ES-I3 (cell line): Measurements from ENCODE around the gene PLCD1.
"Not testable (repeated sequence)": the region's sequence is repeated elsewhere in the genome, so short reads cannot be mapped to it uniquely, and the experiment has no call there.

Experiments
- H3K36me3 ChIP-seq: 2 replicates; pipeline ENCODE4 v1.6.1; 2013; ENCODE audit warnings: mild to moderate bottlenecking, low read length, control low read depth, moderate library complexity; ENCODE audit not compliant: insufficient read depth
- H3K4me1 ChIP-seq: 2 replicates; pipeline ENCODE4 v1.6.1; 2013; ENCODE audit warnings: mild to moderate bottlenecking, control low read depth, low read length; ENCODE audit not compliant: insufficient read depth
- H3K9ac ChIP-seq: 2 replicates; pipeline ENCODE4 v1.6.1; 2013; ENCODE audit warnings: low read depth, mild to moderate bottlenecking, low read length, moderate library complexity
- H3K9me3 ChIP-seq: 2 replicates; pipeline ENCODE4 v1.6.1; 2013; ENCODE audit warnings: mild to moderate bottlenecking, low read length, moderate library complexity; ENCODE audit not compliant: control insufficient read depth, insufficient read depth

The PLCD1 gene

DNA sequence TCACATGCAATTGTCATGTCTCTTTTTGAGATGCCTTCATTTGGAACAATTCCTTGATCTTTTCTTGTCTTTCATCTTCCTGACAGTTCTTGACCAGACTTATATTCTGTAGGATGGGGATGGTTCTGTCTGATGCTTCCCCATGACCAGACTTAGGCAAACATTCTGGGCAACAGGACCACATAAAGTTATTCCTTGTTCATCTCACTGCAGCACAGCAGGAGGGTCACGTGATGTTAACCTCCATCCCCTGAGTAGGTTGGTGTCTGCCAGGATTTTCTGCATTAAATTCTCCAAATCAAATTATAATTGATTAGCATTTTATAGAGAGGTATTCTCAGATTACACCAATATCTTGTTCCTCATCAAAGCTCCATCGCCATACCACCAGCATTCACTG is 17.4 kb upstream of the PLCD1 start:
- no peaks in the 10 kb centered on the region for H3K4me1 ChIP-seq
- H3K36me3 ChIP-seq, result no peaks in the 10 kb centered on the region

DNA sequence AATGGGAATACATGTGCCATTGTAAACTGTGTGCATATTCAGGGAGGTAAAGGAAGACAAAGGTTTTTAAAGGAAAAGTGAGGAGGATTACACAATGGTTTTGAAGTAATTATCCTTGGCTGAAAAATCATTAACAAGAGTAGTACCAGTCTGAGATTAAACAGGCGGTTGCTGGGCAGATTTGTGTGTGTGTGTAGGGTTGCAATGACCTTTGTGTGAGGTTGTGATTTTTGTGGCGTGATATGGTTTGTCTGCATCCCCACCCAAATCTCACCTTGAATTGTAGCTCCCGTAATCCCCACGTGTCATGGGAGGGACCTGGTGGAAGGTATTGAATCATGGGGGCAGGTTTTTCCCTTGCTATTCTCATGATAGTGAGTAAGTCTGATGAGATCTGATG is 16.6 kb upstream of the PLCD1 start:
- H3K9ac ChIP-seq, result no peak overlapping the region
- no peaks in the 10 kb centered on the region for H3K36me3 ChIP-seq
- no peaks in the 10 kb centered on the region for H3K9me3 ChIP-seq
- no peaks in the 10 kb centered on the region for H3K4me1 ChIP-seq

More for the DNA sequence above, 17.4 kb upstream of the PLCD1 start:
- Histone ChIP-seq H3K9ac (no peak overlapping the region), H3K9me3 (no peaks in the 10 kb centered on the region; the same call in 1 of the 2 replicates)

DNA sequence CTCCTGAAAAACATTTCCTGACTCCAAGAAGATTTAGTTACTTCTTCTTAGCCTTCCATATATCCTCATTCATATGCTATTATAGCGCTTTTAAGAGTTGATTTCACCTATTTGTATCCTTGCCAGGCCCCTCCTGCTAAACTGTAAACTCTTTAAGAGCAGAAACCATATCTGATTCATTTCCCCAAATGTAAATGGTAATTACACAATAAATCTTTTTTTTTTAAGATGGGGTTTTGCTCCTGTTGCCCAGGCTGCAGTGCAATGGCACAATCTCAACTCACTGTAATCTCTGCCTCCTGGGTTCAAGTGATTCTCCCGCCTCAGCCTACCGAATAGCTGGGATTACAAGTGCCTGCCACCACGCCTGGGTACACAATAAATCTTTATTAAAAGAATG is 14.0 kb upstream of the PLCD1 start:
- no peak overlapping the region for H3K9ac ChIP-seq
- peaks cover 4% of the 10 kb centered on the region; the same call in 1 of the 2 replicates for H3K4me1 ChIP-seq
- H3K36me3 ChIP-seq, result no peaks in the 10 kb centered on the region
- no peaks in the 10 kb centered on the region for H3K9me3 ChIP-seq

DNA sequence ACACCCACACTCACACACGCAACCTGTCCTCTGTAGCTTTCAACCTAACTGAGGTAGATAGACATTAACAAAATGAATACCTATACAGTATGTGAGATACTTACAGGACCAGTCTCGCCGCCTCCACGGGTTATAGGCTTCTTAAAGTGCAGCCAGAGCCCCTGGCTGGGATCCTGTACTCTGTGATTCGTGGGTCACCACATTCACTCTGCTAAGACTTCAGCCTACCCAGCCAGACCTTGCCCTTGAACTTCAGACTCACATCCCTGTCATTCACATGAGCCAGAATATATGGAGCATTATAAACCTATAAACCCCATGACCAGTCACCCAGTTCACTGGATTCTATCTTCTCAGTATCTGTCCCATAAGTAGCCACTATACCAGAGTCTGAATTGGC is 11.0 kb upstream of the PLCD1 start:
- no peak overlapping the region for H3K9ac ChIP-seq
- H3K4me1 ChIP-seq, result peaks cover 13% of the 10 kb centered on the region
- no peaks in the 10 kb centered on the region for H3K9me3 ChIP-seq
- no peaks in the 10 kb centered on the region for H3K36me3 ChIP-seq

DNA sequence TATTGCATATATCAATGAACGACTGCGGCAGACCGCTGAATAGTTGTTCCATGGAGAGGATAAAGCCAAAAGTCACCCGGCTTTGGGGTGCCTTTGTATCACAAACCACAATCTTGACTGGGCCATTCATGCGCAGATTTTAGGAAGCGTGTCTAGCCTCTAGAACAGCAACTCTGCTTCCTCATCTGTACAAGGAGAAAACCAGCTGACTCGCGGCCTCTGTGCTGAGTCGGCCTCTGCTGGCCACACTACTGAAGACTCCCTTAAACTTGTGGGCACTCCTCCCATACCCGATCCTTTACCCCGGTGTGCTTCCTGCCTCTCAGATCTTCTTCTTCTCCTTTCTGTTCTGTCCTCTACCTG is 10.4 kb upstream of the PLCD1 start:
- no peaks in the 10 kb centered on the region for H3K9me3 ChIP-seq
- H3K36me3 ChIP-seq, result no peaks in the 10 kb centered on the region
- peaks cover 13% of the 10 kb centered on the region for H3K4me1 ChIP-seq
- peak overlapping the region; percentile 44; the same call in 1 of the 2 replicates for H3K9ac ChIP-seq

DNA sequence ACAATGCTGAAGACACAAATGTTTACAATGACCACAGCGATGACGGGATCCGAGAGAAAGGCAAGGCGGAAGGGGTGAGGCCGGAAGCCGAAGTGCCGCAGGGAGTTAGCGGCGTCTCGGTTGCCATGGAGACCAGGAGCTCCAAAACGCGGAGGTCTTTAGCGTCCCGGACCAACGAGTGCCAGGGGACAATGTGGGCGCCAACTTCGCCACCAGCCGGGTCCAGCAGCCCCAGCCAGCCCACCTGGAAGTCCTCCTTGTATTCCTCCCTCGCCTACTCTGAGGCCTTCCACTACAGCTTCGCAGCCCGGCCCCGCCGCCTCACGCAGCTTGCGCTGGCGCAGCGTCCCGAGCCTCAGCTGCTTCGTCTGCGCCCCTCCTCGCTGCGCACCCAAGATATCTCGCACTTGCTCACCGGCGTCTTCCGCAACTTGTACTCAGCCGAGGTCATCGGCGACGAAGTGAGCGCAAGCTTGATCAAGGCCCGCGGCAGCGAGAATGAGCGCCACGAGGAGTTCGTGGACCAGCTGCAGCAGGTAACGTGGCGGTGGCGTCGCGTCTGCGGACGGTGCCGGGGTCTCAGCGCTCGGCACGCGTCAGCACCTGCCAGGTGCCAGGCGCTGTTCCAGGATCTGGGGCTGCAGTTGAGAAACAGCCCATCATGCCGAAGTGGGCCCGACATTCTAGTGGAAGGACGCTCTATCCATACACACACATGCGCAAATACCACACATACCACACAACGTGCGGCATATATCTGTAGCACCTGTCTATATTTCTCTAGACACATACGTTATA is 9.9 kb upstream of the PLCD1 start, which contains the start of gene DLEC1:
TSS of gene DLEC1 (plus strand) at position 108 of the 798 bp plus-strand sequence. CDS start at position 126, 18 bp downstream.
- H3K36me3 ChIP-seq, result no peaks in the 10 kb centered on the region
- H3K9ac ChIP-seq, result peak within 1 kb of the TSS; percentile 44; the same call in 1 of the 2 replicates
- H3K4me1 ChIP-seq, result peaks cover 13% of the 10 kb centered on the region
- no peaks in the 10 kb centered on the region for H3K9me3 ChIP-seq

DNA sequence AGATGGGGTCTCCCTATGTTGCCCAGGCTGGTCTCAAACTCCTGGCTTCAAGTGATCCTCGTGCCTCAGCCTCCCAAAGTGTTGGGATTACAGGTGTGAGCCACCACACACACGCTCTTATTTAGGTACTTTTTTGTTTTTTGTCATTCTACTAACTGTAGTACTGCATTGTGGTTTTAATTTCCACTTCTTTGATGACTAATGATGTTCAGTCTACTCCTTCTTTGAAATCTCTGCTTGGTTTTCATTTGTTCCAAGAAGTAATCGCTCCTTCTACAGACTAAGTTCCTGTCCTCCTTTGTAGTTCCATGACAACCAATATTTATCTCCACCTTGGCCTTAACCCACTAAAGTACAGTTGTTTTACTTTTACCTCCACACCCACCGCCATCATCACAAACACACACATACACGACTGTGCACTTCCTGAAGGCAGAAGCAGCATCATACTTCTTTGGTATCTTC is 9.0 kb upstream of the PLCD1 start:
- Histone ChIP-seq H3K36me3 (no peaks in the 10 kb centered on the region), H3K9me3 (no peaks in the 10 kb centered on the region), H3K4me1 (peaks cover 13% of the 10 kb centered on the region), H3K9ac (peak overlapping the region; percentile 44; the same call in 1 of the 2 replicates)

DNA sequence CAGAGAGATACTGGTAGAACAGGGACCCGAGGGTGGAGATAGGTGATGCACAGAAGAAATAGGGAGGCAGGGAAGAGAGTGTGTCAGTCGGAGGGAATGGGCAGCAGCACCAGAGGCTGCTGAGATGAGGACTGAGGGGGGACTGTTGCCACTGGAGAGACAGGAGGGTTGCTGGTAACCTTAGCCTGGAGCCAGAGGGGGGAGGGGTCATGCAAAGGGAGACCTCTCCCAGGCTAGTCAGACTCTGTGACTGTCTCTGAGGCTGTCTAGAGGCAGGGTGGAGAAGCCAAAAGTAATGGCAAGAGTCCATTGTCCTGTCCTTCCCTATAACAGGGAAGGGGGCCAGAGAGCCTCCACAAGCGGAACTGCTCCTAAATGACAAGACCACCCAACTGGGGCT is 7.5 kb upstream of the PLCD1 start:
- H3K9me3 ChIP-seq, result no peaks in the 10 kb centered on the region
- H3K9ac ChIP-seq, result no peak overlapping the region
- H3K36me3 ChIP-seq, result no peaks in the 10 kb centered on the region
- peaks cover 13% of the 10 kb centered on the region for H3K4me1 ChIP-seq

DNA sequence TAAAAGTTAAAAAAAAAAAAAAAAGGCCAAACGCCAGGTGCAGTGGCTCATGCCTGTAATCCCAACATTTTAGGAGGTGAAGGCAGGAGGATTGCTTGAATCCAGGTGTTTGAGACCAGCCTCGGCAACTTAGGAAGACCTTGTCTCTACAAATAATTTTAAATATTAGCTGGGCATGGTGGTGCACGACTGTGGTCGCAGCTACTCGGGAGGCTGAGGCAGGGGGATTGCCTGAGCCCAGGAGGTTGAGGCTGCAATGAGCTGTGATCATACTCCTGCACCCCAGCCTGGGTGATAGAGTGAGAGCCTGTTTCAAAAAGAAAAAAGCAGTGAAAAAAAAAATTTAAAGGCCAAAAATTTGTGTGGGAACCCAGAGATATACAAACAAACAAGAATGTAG is 6.8 kb upstream of the PLCD1 start:
- H3K4me1 ChIP-seq, result peaks cover 13% of the 10 kb centered on the region
- no peak overlapping the region for H3K9ac ChIP-seq
- no peaks in the 10 kb centered on the region for H3K36me3 ChIP-seq
- no peaks in the 10 kb centered on the region for H3K9me3 ChIP-seq

DNA sequence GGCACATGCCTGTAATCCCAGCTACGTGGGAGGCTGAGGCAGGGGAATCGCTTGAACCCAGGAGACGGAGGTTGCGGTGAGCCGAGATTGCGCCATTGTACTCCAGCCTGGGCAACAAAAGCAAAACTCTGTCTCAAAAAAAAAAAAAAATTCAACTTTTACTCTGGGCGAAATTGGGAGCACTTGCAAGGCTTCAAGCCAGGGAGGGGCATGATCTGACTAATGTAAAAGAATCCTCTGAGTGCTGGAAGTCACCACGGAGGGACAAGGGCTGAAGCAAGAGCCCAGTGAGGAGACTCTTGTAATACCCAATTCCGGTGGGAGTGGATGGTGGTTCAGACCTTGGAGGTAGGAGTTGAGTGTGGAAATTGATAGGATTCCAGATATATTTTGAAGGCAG is 4.9 kb upstream of the PLCD1 start:
- not testable (repeated sequence) for H3K9ac ChIP-seq, H3K9me3 ChIP-seq, H3K36me3 ChIP-seq
- H3K4me1 ChIP-seq, result peaks cover 15% of the 10 kb centered on the region

DNA sequence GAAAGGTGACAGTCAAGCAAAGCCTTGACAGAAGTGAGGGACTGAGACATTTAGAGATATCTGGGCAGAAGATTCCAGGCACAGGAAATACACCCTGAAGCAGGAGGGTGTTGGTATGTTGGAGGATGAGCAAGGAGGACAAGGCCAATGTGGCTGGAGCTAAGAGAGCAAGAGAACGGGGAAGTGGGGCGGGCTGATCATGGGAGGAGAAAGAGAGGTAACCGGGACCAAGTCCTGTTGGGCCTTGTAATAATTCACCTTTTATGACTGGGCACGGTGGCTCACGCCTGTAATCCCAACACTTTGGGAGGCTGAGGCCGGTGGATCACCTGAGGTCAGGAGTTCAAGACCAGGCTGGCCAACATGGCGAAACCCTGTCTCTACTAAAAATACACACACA is 4.1 kb upstream of the PLCD1 start:
- peaks cover 15% of the 10 kb centered on the region for H3K4me1 ChIP-seq
- not testable (repeated sequence) for H3K36me3 ChIP-seq, H3K9ac ChIP-seq, H3K9me3 ChIP-seq

DNA sequence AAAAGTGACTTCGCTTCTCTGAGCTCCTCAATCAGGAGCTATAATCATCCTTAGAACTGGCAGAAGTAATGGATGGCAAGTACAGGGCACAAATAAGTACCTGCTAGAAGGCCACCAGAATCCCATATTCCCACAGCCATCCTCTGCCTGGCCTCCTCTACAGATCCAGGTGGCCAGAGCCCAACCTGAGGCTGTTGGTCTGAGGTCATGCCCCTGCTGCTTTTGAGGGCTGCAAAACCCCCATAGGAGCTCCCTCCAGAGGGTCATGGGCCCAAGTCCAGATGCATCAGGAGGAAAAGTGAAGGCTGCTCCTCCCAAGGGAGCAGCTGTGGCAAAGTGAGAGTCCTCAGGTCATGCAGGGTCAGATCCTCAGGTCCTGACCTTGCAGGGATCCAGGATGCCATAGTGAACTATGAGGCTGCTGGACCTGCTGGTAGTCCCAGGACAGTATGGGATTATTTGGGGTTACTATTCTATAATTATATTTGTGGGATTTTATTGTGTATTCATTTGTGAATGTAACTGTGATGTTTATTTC is 3.0 kb upstream of the PLCD1 start:
- Histone ChIP-seq H3K9ac (no peak overlapping the region), H3K36me3 (no peaks in the 10 kb centered on the region), H3K9me3 (no peaks in the 10 kb centered on the region), H3K4me1 (peaks cover 15% of the 10 kb centered on the region; the same call in 1 of the 2 replicates)

DNA sequence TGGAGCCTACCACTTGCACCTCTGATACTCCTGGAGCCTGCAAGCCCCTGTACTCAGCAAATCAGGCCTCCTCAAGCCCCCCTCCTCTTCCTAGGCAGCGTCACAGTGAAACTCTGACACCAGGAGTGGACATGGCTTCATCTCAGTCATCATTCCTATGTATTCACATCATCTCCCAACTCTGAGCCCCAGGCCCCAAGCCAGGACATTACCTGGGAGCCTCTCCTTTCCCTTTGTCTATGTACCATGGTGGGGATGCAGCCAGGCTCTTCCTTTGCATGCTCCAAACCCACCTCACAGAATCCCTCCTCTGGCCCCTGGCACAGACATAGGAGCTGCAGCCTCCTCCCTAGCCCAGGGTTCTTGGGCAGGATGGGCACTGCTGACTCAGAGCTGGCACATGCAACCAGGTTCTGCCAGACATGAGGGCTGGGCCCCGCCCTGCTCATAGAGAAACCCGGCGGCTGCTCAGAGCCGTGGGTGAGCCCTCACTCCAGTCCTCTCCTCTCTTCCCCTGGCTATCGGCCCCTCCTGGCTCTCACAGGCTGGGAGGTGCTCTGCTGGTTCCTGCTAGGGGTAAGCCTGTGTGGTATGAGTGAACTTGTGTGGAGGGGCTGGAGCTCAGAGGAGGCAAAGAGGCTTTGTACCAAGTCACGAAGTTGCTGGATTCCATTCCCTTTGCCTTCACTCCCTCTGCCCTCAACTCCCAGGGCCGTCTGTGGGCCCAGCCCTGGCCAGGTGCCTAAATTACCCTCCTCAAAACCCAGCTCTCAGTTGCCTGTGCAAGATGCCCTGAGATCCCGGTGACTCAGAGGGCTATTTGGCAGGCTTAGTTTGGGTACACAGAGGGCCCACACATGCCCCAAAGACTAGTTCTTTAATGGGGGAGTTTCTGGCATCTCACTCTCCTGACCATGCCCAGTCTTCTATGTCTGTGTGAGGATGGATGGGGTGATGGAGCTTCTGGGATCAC is 1.9 kb upstream of the PLCD1 start:
- H3K4me1 ChIP-seq, result peaks cover 6% of the 10 kb centered on the region; the same call in 1 of the 2 replicates
- H3K9ac ChIP-seq, result no peak overlapping the region
- no peaks in the 10 kb centered on the region for H3K9me3 ChIP-seq
- H3K36me3 ChIP-seq, result no peaks in the 10 kb centered on the region
